Vagina (tissue), 2 donors: Measurements from ENCODE around the gene UBQLNL.

Source experiments
- CTCF ChIP-seq, 3 experiments: fragments of 450-650 bp in 2 of 3; fragments of 200-600 bp in 1 of 3; sonication (generic) in 1 of 3; IDR thresholded peaks; one replicate each; pipeline ENCODE4 v1.5.1; 2017 to 2019; ENCODE audit warnings: antibody characterized with exemption in 3 of 3, mild to moderate bottlenecking in 2 of 3, moderate library complexity in 2 of 3
- POLR2AphosphoS5 ChIP-seq, 2 donors: sonication (generic); formaldehyde crosslinking; IDR thresholded peaks; one replicate each; pipeline ENCODE4 v1.9.0; 2017; ENCODE audit warnings: antibody characterized with exemption in 2 of 2, mild to moderate bottlenecking in 2 of 2, low read depth in 1 of 2; ENCODE audit not compliant: insufficient read depth in 1 of 2

- no peak for TF ChIP-seq CTCF (IDR thresholded peaks at IDR 0.05)
- TF ChIP-seq POLR2AphosphoS5 (IDR thresholded peaks at IDR 0.05; ENCODE audit: insufficient read depth in 1 of 2, low read depth in 1 of 2), result no peak
Observed at GRCh38 chr11:5488798-5489399, 27.6 kb downstream of the UBQLNL start.
